ENCODE results near the gene MAGEA9B. TPM values are rescaled to one million over a fixed set of nuclear protein-coding genes. Genes with fewer than 3 reads are reported as not detected.
"Not testable (repeated sequence)": the region's sequence is repeated elsewhere in the genome, so short reads cannot be mapped to it uniquely, and the experiment has no call there.

The MAGEA9B gene
- total RNA-seq, 1 donor from 2014 or later = not detected

DNA sequence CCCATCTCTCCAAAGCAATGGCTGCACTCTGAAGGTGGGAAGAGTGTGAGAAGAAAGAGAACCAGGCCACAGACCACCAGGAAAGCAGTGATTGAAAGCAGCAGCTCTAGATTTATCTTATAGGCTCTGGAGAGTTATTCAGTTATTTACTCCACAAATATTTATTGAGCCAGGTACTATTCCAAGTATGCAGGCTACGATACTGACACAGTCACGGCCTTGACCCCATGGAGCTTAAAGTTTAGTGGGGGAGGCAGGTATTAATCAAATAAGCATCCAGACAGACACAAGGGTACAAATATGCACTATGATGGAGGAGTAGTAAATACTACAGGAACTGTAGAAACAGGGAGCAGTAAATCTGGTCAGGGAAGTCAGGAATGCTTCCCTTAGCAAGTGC, 41.5 kb upstream of the MAGEA9B start:
- Histone ChIP-seq H3K27ac (no peak overlapping the region), H3K9me3 (no peaks in the 10 kb centered on the region), H3K4me3 (no peak overlapping the region), H3K36me3 (no peaks in the 10 kb centered on the region), H3K27me3 (no peaks in the 10 kb centered on the region), H3K4me1 (no peaks in the 10 kb centered on the region)
- no peak for DNase-seq (ENCODE audit: low spot score in 2 of 2)
- intact Hi-C loops (cut with DNase I) = no loop called here
- TF ChIP-seq, protein P1, sequence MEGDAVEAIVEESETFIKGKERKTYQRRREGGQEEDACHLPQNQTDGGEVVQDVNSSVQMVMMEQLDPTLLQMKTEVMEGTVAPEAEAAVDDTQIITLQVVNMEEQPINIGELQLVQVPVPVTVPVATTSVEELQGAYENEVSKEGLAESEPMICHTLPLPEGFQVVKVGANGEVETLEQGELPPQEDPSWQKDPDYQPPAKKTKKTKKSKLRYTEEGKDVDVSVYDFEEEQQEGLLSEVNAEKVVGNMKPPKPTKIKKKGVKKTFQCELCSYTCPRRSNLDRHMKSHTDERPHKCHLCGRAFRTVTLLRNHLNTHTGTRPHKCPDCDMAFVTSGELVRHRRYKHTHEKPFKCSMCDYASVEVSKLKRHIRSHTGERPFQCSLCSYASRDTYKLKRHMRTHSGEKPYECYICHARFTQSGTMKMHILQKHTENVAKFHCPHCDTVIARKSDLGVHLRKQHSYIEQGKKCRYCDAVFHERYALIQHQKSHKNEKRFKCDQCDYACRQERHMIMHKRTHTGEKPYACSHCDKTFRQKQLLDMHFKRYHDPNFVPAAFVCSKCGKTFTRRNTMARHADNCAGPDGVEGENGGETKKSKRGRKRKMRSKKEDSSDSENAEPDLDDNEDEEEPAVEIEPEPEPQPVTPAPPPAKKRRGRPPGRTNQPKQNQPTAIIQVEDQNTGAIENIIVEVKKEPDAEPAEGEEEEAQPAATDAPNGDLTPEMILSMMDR (IDR thresholded peaks at IDR 0.05) = no peak

DNA sequence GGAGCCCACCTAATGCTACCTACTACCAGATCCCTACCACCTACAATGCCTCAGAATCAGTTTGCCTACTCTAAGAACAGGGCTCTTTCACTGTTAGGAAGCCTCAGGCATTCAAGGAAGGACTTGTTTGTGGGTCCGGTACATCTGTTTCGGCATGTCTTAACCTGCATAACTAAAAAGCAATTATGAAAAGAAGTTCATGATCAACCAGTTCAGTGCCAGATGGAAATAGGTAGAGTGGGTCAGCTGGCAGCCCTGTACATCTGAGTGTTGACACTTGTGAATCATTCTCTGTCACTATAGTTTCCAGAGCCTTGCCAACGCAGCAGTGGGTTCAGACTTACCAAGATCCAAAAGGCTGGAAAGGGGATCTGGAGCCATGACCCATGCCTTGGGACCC, 41.0 kb upstream of the MAGEA9B start:
- Histone ChIP-seq H3K9me3 (no peaks in the 10 kb centered on the region), H3K4me3 (no peak overlapping the region), H3K36me3 (no peaks in the 10 kb centered on the region), H3K27ac (no peak overlapping the region), H3K4me1 (no peaks in the 10 kb centered on the region), H3K27me3 (no peaks in the 10 kb centered on the region)
- intact Hi-C loops (cut with DNase I) = no loop called here
- TF ChIP-seq, protein P1 (IDR thresholded peaks at IDR 0.05) = no peak
- DNase-seq (ENCODE audit: low spot score in 2 of 2) = no peak

DNA sequence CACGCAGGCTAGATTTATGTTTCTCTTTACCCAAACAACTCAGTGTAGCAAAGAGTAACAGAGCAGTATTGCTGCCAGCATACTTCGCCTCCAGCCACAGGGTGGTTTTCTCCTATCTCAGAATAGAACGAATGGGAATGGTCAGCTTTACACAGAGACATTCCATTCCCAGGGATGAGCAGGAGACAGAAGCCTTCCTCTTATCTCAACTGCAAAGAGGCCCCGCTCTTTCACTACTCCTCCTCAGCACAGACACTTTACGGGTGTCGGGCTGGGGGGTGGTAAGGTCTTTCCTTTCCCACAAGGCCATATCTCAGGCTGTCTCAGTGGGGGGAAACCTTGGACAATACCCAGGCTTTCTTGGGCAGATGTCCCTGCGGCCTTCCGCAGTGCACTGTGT, 39.6 kb upstream of the MAGEA9B start:
- H3K4me3 ChIP-seq; H3K4me1 ChIP-seq; H3K9me3 ChIP-seq; intact Hi-C loops (cut with DNase I); DNase-seq (ENCODE audit: low spot score in 2 of 2); H3K27ac ChIP-seq; H3K27me3 ChIP-seq; H3K36me3 ChIP-seq: not testable (repeated sequence)

DNA sequence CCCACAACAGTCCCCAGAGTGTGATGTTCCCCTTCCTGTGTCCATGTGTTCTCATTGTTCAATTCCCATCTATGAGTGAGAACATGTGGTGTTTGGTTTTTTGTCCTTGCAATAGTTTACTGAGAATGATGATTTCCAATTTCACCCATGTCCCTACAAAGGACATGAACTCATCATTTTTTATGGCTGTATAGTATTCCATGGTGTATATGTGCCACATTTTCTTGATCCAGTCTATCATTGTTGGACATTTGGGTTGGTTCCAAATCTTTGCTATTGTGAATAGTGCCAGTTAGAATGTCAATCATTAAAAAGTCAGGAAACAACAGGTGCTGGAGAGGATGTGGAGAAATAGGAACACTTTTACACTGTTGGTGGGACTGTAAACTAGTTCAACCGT, 32.4 kb upstream of the MAGEA9B start:
- not testable (repeated sequence) for H3K27me3 ChIP-seq; H3K9me3 ChIP-seq; DNase-seq (ENCODE audit: low spot score in 2 of 2); H3K4me3 ChIP-seq; H3K4me1 ChIP-seq; H3K36me3 ChIP-seq; H3K27ac ChIP-seq
- intact Hi-C loops (cut with DNase I) = loop anchor here (10.0 kb wide), 1 partner anchor 75 kb away; no protein-coding TSS in a partner anchor

DNA sequence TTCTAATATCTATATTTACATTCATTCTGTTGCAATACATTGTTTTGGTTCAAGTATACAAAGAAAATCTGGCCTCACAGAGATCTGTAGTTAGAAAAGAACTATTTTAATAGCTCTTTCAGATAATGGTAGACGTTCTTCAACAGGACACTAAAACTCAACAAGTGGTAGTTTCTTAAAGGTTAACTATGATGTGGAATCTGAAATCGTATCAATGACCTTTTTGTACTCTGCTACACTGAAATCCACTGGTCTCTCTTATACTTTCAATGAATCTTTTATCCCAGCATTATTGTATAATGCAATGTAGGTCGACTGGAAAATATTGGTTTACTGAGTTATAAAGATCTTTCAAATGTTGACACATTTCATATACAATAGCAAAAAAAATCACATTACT, 31.6 kb upstream of the MAGEA9B start:
- no peaks in the 10 kb centered on the region for H3K9me3 ChIP-seq
- TF ChIP-seq, protein P1 (IDR thresholded peaks at IDR 0.05) = no peak
- no peak overlapping the region for H3K27ac ChIP-seq
- intact Hi-C loops (cut with DNase I) = loop anchor here (10.0 kb wide), 1 partner anchor 76 kb away; no protein-coding TSS in a partner anchor
- DNase-seq (ENCODE audit: low spot score in 2 of 2) = no peak
- H3K36me3 ChIP-seq = no peaks in the 10 kb centered on the region
- H3K4me1 ChIP-seq = no peaks in the 10 kb centered on the region
- H3K27me3 ChIP-seq = no peaks in the 10 kb centered on the region
- H3K4me3 ChIP-seq = no peak overlapping the region

DNA sequence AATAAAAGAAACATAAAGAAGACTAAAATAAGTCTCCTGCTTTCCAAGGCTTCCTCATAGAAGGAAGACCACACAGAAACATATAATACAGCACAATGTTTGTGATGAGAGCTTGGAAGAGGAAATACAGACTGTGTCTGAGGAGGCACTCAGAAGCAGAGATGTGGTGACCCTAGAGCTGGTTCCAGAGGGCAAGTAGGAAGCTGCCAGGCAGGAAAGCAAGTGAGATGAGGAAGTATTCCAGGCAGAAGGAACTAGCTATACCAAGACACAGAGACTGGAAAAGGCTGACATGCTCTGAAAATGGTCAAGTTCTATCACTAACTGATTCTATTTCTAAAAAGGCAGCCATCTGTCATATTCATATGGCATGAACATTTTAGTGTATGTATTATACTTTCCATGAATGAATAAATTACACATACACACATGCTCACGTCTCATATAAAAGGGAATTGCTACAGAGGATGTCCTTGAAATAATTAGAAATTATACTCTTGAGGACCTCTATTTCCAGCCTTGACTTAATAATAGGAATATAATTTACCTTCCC, 24.4 kb upstream of the MAGEA9B start:
- Histone ChIP-seq H3K4me3 (no peak overlapping the region), H3K27ac (no peak overlapping the region), H3K27me3 (no peaks in the 10 kb centered on the region), H3K9me3 (no peaks in the 10 kb centered on the region), H3K4me1 (no peaks in the 10 kb centered on the region), H3K36me3 (no peaks in the 10 kb centered on the region)
- TF ChIP-seq, protein P1 (IDR thresholded peaks at IDR 0.05) = no peak
- DNase-seq (ENCODE audit: low spot score in 2 of 2) = no peak
- intact Hi-C loops (cut with DNase I) = loop anchor here (10.0 kb wide), 1 partner anchor 83 kb away; no protein-coding TSS in a partner anchor

DNA sequence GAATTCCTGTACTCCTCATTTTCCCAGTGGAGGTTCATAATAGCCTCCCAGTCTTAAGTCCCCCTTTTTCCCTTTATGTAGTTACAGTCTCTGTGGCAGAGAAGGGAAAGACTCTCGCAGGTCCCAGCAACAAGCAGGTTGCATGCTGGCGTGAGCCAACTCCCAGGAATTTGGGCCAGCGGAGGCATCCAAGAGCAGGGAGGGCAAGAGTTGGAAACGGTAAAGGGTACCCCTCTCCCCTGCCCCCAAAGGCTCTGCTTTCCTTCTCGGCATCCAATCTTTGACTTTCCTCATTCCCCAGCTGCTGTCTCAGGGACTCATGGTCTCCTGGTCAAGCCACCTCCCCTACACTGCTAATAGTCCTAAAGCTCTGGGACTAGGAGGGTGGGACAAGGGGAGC, 23.3 kb upstream of the MAGEA9B start:
- Histone ChIP-seq H3K27me3 (no peaks in the 10 kb centered on the region), H3K36me3 (no peaks in the 10 kb centered on the region), H3K27ac (no peak overlapping the region), H3K9me3 (no peaks in the 10 kb centered on the region), H3K4me3 (no peak overlapping the region), H3K4me1 (no peaks in the 10 kb centered on the region)
- DNase-seq (ENCODE audit: low spot score in 2 of 2) = no peak
- intact Hi-C loops (cut with DNase I) = loop anchor here (10.0 kb wide), 1 partner anchor 84 kb away; no protein-coding TSS in a partner anchor
- TF ChIP-seq, protein P1 (IDR thresholded peaks at IDR 0.05) = no peak
